ENCODE results near the gene CPNE5.

DNA sequence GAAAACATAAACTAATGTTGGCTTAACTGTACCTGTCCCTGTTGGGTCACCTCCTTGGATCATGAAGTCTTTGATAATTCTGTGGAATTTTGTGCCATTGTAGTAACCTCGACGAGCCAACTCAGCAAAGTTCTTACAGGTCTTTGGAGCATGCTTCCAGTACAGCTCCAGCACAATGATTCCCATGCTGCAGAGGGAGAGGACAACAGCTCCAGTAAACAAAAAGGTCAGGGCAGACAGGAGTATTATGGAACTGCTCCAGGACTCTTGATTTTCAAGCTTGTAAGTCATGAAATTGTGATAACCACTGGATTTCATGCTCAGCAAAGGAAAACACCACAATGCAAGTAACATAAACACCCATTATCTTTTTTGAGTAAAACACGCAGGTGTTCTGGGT, 32.4 kb upstream of the CPNE5 start:
- TF ChIP-seq CTCF (conservative IDR thresholded peaks at IDR 0.05 in 1 of 2, IDR thresholded peaks at IDR 0.05 in 1 of 2; ENCODE audit: low read depth in 1 of 2, low read length in 2 of 2) (no peak), EZH2 (IDR thresholded peaks at IDR 0.05; ENCODE audit: low read length, missing control alignments) (no peak)
